Fibroblast of villous mesenchyme (primary cell): ENCODE data around the gene RIOK3. TPM values are rescaled to one million over a fixed set of nuclear protein-coding genes. Genes with fewer than 3 reads are reported as not detected.

Experiments
- DNase-seq: peaks from one replicate; pipeline ENCODE4 v3.0.0-alpha.2; 2010; ENCODE audit warnings: low read depth
- H3K4me3 ChIP-seq: 2 replicates; pipeline ENCODE4 v1.5.1; 2011; ENCODE audit warnings: low read depth, mild to moderate bottlenecking, low read length
- total RNA-seq: library from RNA; depleted of rRNA; stranded (reverse); fragments of >200 nt; gene quantifications from 2 replicates; pipeline ENCODE4 v1.2.3, GENCODE V29; 2012
- TF ChIP-seq, protein P1 (sequence below): IDR thresholded peaks from 2 replicates; pipeline ENCODE4 v1.5.1; 2012; ENCODE audit warnings: low read depth, mild to moderate bottlenecking, low read length; ENCODE audit not compliant: insufficient read depth

Gene RIOK3
- total RNA-seq, 1 donor, result 71.2 TPM

DNA sequence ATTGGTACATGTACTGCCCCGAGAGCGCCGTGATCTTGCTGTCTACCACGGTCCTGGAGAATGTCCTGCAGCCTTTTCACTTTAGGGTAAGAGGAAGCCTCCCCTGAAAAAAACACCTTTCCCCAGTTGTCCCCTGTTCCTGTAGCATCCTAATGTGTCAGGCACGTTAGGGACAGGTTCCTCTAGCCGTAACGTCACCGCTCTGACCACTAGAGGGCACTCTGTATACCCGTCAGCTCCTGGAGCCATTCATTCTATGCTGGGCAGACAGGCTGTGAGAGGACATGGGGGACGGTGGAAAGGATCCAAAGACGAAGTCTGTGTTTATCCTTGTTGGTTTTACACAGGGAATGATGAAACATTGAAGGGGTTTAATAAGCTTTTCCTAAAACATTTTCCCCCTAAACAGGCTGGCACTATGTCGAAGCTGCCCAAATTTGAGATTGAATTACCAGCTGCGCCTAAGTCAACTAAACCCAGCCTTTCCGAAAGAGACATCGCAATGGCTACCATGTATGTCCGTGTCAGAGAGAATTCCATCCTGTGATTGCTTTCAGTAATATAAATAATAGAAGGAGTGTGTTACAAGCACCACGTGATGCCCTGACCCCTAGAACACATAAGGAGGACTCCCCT is 62.9 kb downstream of the RIOK3 start:
- peak; percentile 90 for DNase-seq
- H3K4me3 ChIP-seq, result no peak overlapping the region
- TF ChIP-seq, protein P1, sequence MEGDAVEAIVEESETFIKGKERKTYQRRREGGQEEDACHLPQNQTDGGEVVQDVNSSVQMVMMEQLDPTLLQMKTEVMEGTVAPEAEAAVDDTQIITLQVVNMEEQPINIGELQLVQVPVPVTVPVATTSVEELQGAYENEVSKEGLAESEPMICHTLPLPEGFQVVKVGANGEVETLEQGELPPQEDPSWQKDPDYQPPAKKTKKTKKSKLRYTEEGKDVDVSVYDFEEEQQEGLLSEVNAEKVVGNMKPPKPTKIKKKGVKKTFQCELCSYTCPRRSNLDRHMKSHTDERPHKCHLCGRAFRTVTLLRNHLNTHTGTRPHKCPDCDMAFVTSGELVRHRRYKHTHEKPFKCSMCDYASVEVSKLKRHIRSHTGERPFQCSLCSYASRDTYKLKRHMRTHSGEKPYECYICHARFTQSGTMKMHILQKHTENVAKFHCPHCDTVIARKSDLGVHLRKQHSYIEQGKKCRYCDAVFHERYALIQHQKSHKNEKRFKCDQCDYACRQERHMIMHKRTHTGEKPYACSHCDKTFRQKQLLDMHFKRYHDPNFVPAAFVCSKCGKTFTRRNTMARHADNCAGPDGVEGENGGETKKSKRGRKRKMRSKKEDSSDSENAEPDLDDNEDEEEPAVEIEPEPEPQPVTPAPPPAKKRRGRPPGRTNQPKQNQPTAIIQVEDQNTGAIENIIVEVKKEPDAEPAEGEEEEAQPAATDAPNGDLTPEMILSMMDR, result peak; percentile 96

DNA sequence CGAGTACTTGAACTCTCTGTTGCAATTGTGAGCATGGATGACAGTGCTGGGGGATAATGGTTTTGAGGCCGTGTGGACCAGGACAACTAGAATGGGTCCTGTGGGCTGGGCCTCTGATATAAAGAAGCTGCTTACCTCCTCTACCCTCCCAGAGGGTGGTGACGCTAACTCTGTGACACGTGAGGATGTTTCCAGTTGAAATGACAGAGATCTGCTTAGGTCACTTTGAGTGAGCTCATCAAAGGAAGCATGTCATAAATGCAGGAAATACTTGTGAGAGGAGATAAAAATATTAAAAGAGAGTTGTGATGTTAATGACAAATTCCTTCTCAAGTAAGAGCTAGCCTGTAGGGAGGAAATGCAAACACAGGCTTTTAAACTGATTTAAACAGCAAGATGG is 66.6 kb downstream of the RIOK3 start:
- H3K4me3 ChIP-seq, result no peak overlapping the region
- no peak for DNase-seq
- TF ChIP-seq, protein P1, result no peak

DNA sequence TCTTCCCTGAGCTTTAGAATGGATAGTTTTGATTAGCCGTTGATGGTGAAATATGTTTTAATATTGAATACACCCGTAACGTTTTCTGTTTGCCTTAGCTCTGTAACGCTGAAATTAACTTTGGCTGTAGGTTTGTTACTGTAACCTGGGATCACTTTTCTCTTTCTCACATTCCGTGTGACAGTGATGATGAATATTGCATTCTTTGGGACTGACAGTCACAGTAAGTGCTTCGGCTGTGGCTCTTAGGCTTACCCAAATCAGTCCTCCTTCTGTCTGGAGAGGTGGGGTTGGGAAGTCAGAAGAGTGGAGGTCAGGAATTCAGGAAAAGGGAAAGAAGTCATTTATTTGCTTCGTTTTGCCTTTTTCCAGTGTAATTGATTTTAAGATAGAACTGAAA is 68.2 kb downstream of the RIOK3 start:
- no peak for DNase-seq
- TF ChIP-seq, protein P1, result no peak
- no peak overlapping the region for H3K4me3 ChIP-seq

DNA sequence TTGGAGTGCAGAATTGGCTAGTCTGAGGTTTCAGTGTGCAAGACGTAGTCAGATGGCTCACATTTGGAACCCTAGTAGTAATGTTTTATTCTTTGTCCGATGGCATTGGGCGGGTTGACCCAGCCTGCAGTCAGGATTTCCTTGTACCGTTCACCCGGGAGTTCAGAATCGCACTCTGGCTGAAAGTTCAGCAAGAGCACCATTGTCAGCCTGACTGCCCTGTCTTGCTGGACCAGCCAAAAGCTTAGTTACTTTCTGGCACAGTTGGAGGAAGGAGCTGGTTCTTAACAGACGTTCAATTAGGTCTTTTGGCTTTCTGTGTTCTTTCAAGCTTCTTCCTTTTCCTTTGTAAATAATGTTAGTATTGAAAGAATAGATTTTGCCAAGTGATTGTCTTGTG is 68.8 kb downstream of the RIOK3 start:
- no peak for DNase-seq
- TF ChIP-seq, protein P1, result no peak
- H3K4me3 ChIP-seq, result no peak overlapping the region

DNA sequence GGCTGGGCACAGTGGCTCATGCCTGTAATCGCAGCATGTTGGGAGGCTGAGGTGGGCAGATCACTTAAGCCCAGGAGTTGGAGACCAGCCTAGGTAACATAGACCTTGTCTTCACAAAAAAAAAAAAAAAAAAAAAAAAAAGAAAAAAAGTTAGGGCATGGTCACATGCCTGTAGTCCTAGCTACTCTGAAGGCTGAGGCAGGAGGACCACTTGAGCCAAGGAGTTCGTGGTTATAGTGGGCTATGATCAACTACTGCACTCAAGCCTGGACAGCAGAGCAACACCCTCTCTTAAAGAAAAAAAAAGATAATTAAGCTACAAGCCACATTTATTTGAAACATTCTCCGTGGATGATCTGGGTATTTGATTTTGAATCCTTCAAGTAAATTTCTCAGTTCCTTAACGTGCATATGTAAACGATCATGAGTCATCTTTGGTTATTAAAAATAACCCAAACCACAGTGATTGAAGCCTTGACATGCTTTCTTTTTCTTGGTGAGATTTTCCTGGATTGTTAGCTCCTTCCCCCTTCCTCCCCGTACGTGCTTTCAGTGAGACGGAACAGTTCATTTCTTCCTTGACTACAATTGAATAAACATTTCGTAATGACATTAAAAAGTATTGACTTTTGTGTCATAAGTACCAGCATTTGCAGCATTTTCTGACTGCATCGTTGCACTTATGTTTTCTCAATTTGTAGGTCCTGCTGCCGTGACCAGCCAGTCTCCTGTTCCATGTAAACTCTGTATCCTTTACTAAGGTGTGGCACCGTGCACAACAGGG is 70.5 kb downstream of the RIOK3 start:
- no peak overlapping the region for H3K4me3 ChIP-seq
- TF ChIP-seq, protein P1, result no peak
- DNase-seq, result peak; percentile 49

DNA sequence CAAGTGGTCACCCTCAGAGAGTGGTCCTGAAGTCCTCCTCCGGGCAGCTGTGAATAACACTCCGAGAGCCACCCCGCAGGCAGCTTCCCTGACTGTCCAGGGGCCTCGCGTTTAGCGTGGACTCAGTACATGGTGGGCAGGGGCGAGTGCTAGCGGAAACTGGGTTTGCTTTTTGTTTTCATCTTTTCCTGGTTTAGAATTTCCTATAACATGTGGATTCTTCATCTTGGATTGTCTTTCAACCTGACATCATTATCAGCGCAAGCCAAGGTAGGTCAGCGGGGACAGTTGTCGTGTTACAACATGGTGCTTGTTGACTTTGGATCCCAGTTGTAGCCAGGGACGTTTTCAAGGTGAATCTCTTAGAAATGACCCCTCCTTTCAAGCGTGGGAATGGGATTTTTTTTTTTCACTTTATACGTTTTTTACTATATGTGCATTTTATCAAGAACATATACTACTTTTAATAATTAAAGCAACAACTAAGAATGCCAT is 71.2 kb downstream of the RIOK3 start:
- TF ChIP-seq, protein P1, result no peak
- no peak for DNase-seq
- no peak overlapping the region for H3K4me3 ChIP-seq
